ENCODE measurements around the gene TTC39A.

The TTC39A gene

GRCh38 chr1:51249445-51249844 is 80.9 kb downstream of the TTC39A start:
- no peak overlapping the region for H3K4me2 ChIP-seq (ENCODE audit: low read length)
- no peak for TF ChIP-seq CTCF (IDR thresholded peaks at IDR 0.05; ENCODE audit: low read length)
- TF ChIP-seq EZH2 (IDR thresholded peaks at IDR 0.05; ENCODE audit: borderline replicate concordance, low read length) = no peak
- H3K9ac ChIP-seq (ENCODE audit: low read length) = no peak overlapping the region
- H3K79me2 ChIP-seq (ENCODE audit: insufficient read depth, low read length) = no peaks in the 10 kb centered on the region
- no peak overlapping the region for H3K27ac ChIP-seq (ENCODE audit: low read depth, low read length, poor library complexity, severe bottlenecking)
- H3K36me3 ChIP-seq (ENCODE audit: insufficient read depth, low read length) = no peaks in the 10 kb centered on the region
- H3K27me3 ChIP-seq (ENCODE audit: insufficient read depth, low read length) = no peaks in the 10 kb centered on the region
- H3K9me2 ChIP-seq (ENCODE audit: low read depth, low read length) = no peaks in the 10 kb centered on the region
- no peaks in the 10 kb centered on the region for H3K4me1 ChIP-seq (ENCODE audit: insufficient read depth, low read length, severe bottlenecking)
- H3K9me3 ChIP-seq (ENCODE audit: low read length) = no peaks in the 10 kb centered on the region
- no peak overlapping the region for H2AFZ ChIP-seq (ENCODE audit: low read length)
- no peak overlapping the region for H3K4me3 ChIP-seq (ENCODE audit: low read depth, low read length, poor library complexity, severe bottlenecking)
- no peaks in the 10 kb centered on the region for H3F3A ChIP-seq (ENCODE audit: insufficient read depth, low read length)
- no peaks in the 10 kb centered on the region for H4K20me1 ChIP-seq (ENCODE audit: insufficient read depth, low read length)

- Histone ChIP-seq H4K20me1 (ENCODE audit: insufficient read depth, low read length) (0 out of 2 replicates have a peak, but pooled peaks cover 2% of the 10 kb centered on the region), H3K9me3 (ENCODE audit: low read length) (no peaks in the 10 kb centered on the region), H3K27ac (ENCODE audit: low read depth, low read length, poor library complexity, severe bottlenecking) (no peak overlapping the region), H3F3A (ENCODE audit: insufficient read depth, low read length) (no peaks in the 10 kb centered on the region), H3K79me2 (ENCODE audit: insufficient read depth, low read length) (no peaks in the 10 kb centered on the region), H3K9me2 (ENCODE audit: low read depth, low read length) (no peaks in the 10 kb centered on the region), H3K9ac (ENCODE audit: low read length) (no peak overlapping the region), H3K4me3 (ENCODE audit: low read depth, low read length, poor library complexity, severe bottlenecking) (no peak overlapping the region), H3K4me2 (ENCODE audit: low read length) (no peak overlapping the region), H2AFZ (ENCODE audit: low read length) (no peak overlapping the region), H3K27me3 (ENCODE audit: insufficient read depth, low read length) (no peaks in the 10 kb centered on the region), H3K36me3 (ENCODE audit: insufficient read depth, low read length) (no peaks in the 10 kb centered on the region), H3K4me1 (ENCODE audit: insufficient read depth, low read length, severe bottlenecking) (no peaks in the 10 kb centered on the region)
- TF ChIP-seq EZH2 (IDR thresholded peaks at IDR 0.05; ENCODE audit: borderline replicate concordance, low read length) (no peak), CTCF (IDR thresholded peaks at IDR 0.05; ENCODE audit: low read length) (no peak)
These were observed 82.9 kb downstream of the TTC39A start for GRCh38 chr1:51247499-51247898.

DNA sequence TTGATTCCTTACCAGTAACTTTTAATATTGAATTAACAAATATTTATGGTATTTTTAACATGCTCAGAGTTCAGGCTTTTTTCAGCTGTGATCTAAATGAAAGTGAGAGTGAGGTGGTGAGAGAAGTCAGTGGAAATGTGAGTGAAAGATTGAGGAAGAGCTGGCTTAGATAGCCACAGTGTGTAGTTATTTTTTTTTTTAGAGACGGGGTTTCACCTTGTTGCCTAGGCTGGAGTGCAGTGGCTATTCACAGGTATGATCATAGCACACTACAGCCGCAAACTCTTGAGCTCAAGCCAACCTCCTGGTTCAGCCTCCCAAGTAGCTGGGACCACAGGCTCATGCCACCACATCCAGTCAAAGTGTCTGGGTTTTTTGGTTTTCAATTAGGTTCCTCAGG is 83.3 kb downstream of the TTC39A start:
- Histone ChIP-seq H2AFZ (ENCODE audit: low read length) (no peak overlapping the region), H3K9me2 (ENCODE audit: low read depth, low read length) (no peaks in the 10 kb centered on the region), H3K4me3 (ENCODE audit: low read depth, low read length, poor library complexity, severe bottlenecking) (no peak overlapping the region), H3K79me2 (ENCODE audit: insufficient read depth, low read length) (no peaks in the 10 kb centered on the region), H3K9me3 (ENCODE audit: low read length) (no peaks in the 10 kb centered on the region), H3F3A (ENCODE audit: insufficient read depth, low read length) (no peaks in the 10 kb centered on the region), H3K4me2 (ENCODE audit: low read length) (no peak overlapping the region), H3K27me3 (ENCODE audit: insufficient read depth, low read length) (no peaks in the 10 kb centered on the region), H3K27ac (ENCODE audit: low read depth, low read length, poor library complexity, severe bottlenecking) (no peak overlapping the region), H3K36me3 (ENCODE audit: insufficient read depth, low read length) (no peaks in the 10 kb centered on the region), H3K4me1 (ENCODE audit: insufficient read depth, low read length, severe bottlenecking) (no peaks in the 10 kb centered on the region), H4K20me1 (ENCODE audit: insufficient read depth, low read length) (0 out of 2 replicates have a peak, but pooled peaks cover 2% of the 10 kb centered on the region), H3K9ac (ENCODE audit: low read length) (no peak overlapping the region)
- TF ChIP-seq CTCF (IDR thresholded peaks at IDR 0.05; ENCODE audit: low read length) (no peak), EZH2 (IDR thresholded peaks at IDR 0.05; ENCODE audit: borderline replicate concordance, low read length) (no peak)
